Myocyte (in vitro differentiated cells): ENCODE measurements around the gene SAMD8. TPM values are rescaled to one million over a fixed set of nuclear protein-coding genes. Genes with fewer than 3 reads are reported as not detected.
"Not testable (repeated sequence)": the region's sequence is repeated elsewhere in the genome, so short reads cannot be mapped to it uniquely, and the experiment has no call there.

Experiments
- DNase-seq: peaks from one replicate; pipeline ENCODE4 v3.0.0-alpha.2; 2012; ENCODE audit warnings: low read depth
- total RNA-seq: library from RNA; depleted of rRNA; stranded (reverse); fragments of >200 nt; gene quantifications from 2 replicates; pipeline ENCODE4 v1.2.3, GENCODE V29; 2014

The SAMD8 gene
- total RNA-seq, 1 donor from 2014 or later = 40.1 TPM

GRCh38 chr10:75212343-75212742 is 100.9 kb downstream of the SAMD8 start:
- DNase-seq = no peak

- DNase-seq = no peak
These were observed 108.8 kb downstream of the SAMD8 start for GRCh38 chr10:75220274-75220673.

- not testable (repeated sequence) for DNase-seq
These were observed 110.0 kb downstream of the SAMD8 start for GRCh38 chr10:75221492-75221891.

- DNase-seq = no peak
These were observed 112.1 kb downstream of the SAMD8 start for GRCh38 chr10:75223507-75223906.

GRCh38 chr10:75226095-75226494 is 114.6 kb downstream of the SAMD8 start:
- no peak for DNase-seq

- no peak for DNase-seq
These were observed 115.2 kb downstream of the SAMD8 start for GRCh38 chr10:75226656-75227055.

- DNase-seq = no peak
These were observed 116.8 kb downstream of the SAMD8 start for GRCh38 chr10:75228278-75228677.

GRCh38 chr10:75228834-75229233 is 117.4 kb downstream of the SAMD8 start:
- DNase-seq = no peak

GRCh38 chr10:75229971-75230370 is 118.5 kb downstream of the SAMD8 start:
- DNase-seq = no peak

- peak; percentile 89 for DNase-seq
These were observed 119.2 kb downstream of the SAMD8 start for GRCh38 chr10:75230600-75231038.

Other genes with a start within 250 kb of the SAMD8 start
- gene VDAC2, start 99.1 kb downstream of the SAMD8 start, total RNA-seq = 253 and 273 TPM in 2 replicates
- 7.4 and 9.5 TPM in 2 replicates for gene COMTD1, start 124.3 kb downstream of the SAMD8 start, total RNA-seq